Measurements from ENCODE around the gene OR2T4.

GRCh38 chr1:248324468-248324867 lies 37.0 kb upstream of the OR2T4 start, which contains the start of gene OR2M7:
- TF ChIP-seq LEF1 (IDR thresholded peaks at IDR 0.05; ENCODE audit: borderline replicate concordance) (no peak), ARNT (IDR thresholded peaks at IDR 0.05) (no peak), L3MBTL2 (conservative IDR thresholded peaks at IDR 0.05) (no peak), SUZ12 (IDR thresholded peaks at IDR 0.05) (no peak)
